GM10248 (cell line): ENCODE measurements around the gene MSH3.
"Not testable (repeated sequence)": the region's sequence is repeated elsewhere in the genome, so short reads cannot be mapped to it uniquely, and the experiment has no call there.

Experiments
- CTCF ChIA-PET: fragments of 300-600 bp; sonication (Branson Sonifier 250); formaldehyde crosslinking; extraction: SDS; loops from one replicate; lab custom pipeline; 2021; ENCODE audit warnings: antibody characterized with exemption; lab: Yijun Ruan, JAX
- POLR2A ChIA-PET: fragments of 350-650 bp; sonication (Branson Sonifier 250); formaldehyde crosslinking; extraction: SDS; loops from one replicate; lab custom pipeline; 2020; ENCODE audit warnings: antibody characterized with exemption; lab: Yijun Ruan, JAX
- DNase-seq: peaks from one replicate; pipeline ENCODE4 v3.0.0; 2012; ENCODE audit errors: extremely low spot score
- CTCF ChIP-seq: IDR thresholded peaks from 2 replicates; pipeline ENCODE4 v1.5.1; 2012; ENCODE audit warnings: mild to moderate bottlenecking, low read depth; ENCODE audit errors: extremely low read depth, missing control alignments, control extremely low read depth

MSH3 gene

GRCh38 chr5:80780024-80780423 is 125.6 kb downstream of the MSH3 start:
- CTCF ChIA-PET, result interaction anchor here (1.4 kb wide), 1 partner anchor 10 kb away, joined by 4 read pairs; no protein-coding TSS in a partner anchor

GRCh38 chr5:80780761-80781285 is 126.4 kb downstream of the MSH3 start:
- no peak for DNase-seq
- ChIA-PET POLR2A (no interaction called here), CTCF (interaction anchor here (0.9 to 1.4 kb wide), 2 partner anchors 9 to 10 kb away, joined by 3 to 4 read pairs; no protein-coding TSS in a partner anchor)
- no peak for TF ChIP-seq CTCF

More at GRCh38 chr5:80780024-80780423, 125.6 kb downstream of the MSH3 start:
- POLR2A ChIA-PET, result no interaction called here
- DNase-seq, result no peak
- TF ChIP-seq CTCF, result no peak

GRCh38 chr5:80781356-80781755 is 126.9 kb downstream of the MSH3 start:
- ChIA-PET CTCF (interaction anchor here (0.9 to 1.4 kb wide), 2 partner anchors 9 to 11 kb away, joined by 3 to 4 read pairs; no protein-coding TSS in a partner anchor), POLR2A (no interaction called here)
- no peak for DNase-seq
- TF ChIP-seq CTCF, result no peak

- TF ChIP-seq CTCF, result no peak
- ChIA-PET CTCF (no interaction called here), POLR2A (no interaction called here)
- no peak for DNase-seq
Observed at GRCh38 chr5:80782626-80783025, 128.2 kb downstream of the MSH3 start.

GRCh38 chr5:80783751-80784150 is 129.3 kb downstream of the MSH3 start:
- CTCF ChIA-PET, result interaction anchor here (0.8 kb wide), 1 partner anchor 16 kb away, joined by 3 read pairs; no protein-coding TSS in a partner anchor
- DNase-seq, POLR2A ChIA-PET: not testable (repeated sequence)

GRCh38 chr5:80784451-80784850 is 130.0 kb downstream of the MSH3 start:
- POLR2A ChIA-PET, result no interaction called here
- CTCF ChIA-PET, result interaction anchor here (0.7 kb wide), 1 partner anchor 11 kb away, joined by 3 read pairs; no protein-coding TSS in a partner anchor
- TF ChIP-seq CTCF, result no peak
- no peak for DNase-seq

GRCh38 chr5:80789319-80790016 is 135.0 kb downstream of the MSH3 start:
- CTCF ChIA-PET, result interaction anchor here (1.7 kb wide), 1 partner anchor 9 kb away, joined by 4 read pairs; no protein-coding TSS in a partner anchor

More at GRCh38 chr5:80789319-80790016, 135.0 kb downstream of the MSH3 start:
- POLR2A ChIA-PET, DNase-seq: not testable (repeated sequence)
